ENCODE data around the gene PITPNM3. TPM values are rescaled to one million over a fixed set of nuclear protein-coding genes. Genes with fewer than 3 reads are reported as not detected.

PITPNM3 gene
- polyA plus RNA-seq, 3 donors = 0.29 TPM; not detected in 2

DNA sequence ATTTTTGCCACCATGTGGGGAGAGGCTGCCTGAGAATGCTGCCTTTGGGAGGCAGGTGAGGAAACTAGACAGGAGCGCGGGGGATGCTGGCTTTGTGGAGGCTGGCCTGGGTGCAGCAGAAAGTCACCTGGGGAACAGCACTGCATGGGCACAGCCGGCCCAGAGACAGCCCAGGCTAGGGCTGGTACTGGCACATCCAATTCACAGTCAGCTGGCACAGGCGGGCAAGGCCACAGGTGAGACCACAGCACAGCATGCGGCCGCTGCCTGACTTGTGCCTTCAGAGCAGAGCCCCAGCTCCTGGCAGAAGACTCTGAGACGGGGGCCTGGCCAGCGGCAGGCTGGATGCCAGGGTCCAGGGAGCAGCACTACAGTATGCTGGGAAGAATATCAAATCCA lies 16.6 kb upstream of the PITPNM3 start:
- Histone ChIP-seq H3K9me3 (replicated peaks in 1 of 2; ENCODE audit: control insufficient read depth in 1 of 2, insufficient read depth in 1 of 2, low read length in 2 of 2) (peaks cover 0 to 5% of the 10 kb centered on the region in 2 donors), H3K4me1 (ENCODE audit: control insufficient read depth in 1 of 2, insufficient read depth in 2 of 2, low read length in 2 of 2) (peaks cover 25 to 29% of the 10 kb centered on the region in 2 donors), H3K4me3 (replicated peaks in 1 of 3; ENCODE audit: low read depth in 2 of 3, low read length in 3 of 3) (no peak overlapping the region), H3K79me2 (ENCODE audit: insufficient read depth, low read length) (no peaks in the 10 kb centered on the region), H3K27me3 (ENCODE audit: control insufficient read depth in 2 of 2, insufficient read depth in 2 of 2, low read length in 2 of 2) (no peaks in the 10 kb centered on the region), H3K9ac (ENCODE audit: insufficient read depth, low read length, poor library complexity, severe bottlenecking) (no peak overlapping the region), H4K20me1 (ENCODE audit: insufficient read depth, low read length) (no peaks in the 10 kb centered on the region), H2AFZ (ENCODE audit: insufficient read depth, low read depth, low read length, poor library complexity, severe bottlenecking) (no peak overlapping the region), H3K27ac (ENCODE audit: low read depth in 1 of 2, low read length in 2 of 2) (no peak overlapping the region), H3K4me2 (replicated peaks; ENCODE audit: extremely low read depth, low read length, poor library complexity, severe bottlenecking) (no peak overlapping the region), H3K36me3 (replicated peaks in 1 of 2; ENCODE audit: control insufficient read depth in 1 of 2, insufficient read depth in 2 of 2, low read length in 2 of 2) (peaks cover 3 to 7% of the 10 kb centered on the region in 2 donors)
- DNase-seq = no peak
- Mint-ChIP-seq H3K36me3 (peaks cover 18 to 23% of the 10 kb centered on the region in 2 donors), H3K27me3 (ENCODE audit: low read depth in 3 of 3) (peaks cover 0 to 13% (median 4%) of the 10 kb centered on the region in 3 donors), H3K4me1 (peaks cover 26% of the 10 kb centered on the region), H3K9me3 (peaks cover 0 to 3% (median 0%) of the 10 kb centered on the region in 7 donors), H3K4me3 (no peak overlapping the region), H3K27ac (no peak overlapping the region)
- TF ChIP-seq, protein P1, sequence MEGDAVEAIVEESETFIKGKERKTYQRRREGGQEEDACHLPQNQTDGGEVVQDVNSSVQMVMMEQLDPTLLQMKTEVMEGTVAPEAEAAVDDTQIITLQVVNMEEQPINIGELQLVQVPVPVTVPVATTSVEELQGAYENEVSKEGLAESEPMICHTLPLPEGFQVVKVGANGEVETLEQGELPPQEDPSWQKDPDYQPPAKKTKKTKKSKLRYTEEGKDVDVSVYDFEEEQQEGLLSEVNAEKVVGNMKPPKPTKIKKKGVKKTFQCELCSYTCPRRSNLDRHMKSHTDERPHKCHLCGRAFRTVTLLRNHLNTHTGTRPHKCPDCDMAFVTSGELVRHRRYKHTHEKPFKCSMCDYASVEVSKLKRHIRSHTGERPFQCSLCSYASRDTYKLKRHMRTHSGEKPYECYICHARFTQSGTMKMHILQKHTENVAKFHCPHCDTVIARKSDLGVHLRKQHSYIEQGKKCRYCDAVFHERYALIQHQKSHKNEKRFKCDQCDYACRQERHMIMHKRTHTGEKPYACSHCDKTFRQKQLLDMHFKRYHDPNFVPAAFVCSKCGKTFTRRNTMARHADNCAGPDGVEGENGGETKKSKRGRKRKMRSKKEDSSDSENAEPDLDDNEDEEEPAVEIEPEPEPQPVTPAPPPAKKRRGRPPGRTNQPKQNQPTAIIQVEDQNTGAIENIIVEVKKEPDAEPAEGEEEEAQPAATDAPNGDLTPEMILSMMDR (IDR thresholded peaks at IDR 0.05) = no peak
- 94% methylated on average over 7 of the region's 8 CpGs for WGBS (ENCODE audit: insufficient coverage)
- intact Hi-C loops (cut with micrococcal nuclease) = no loop called here

- no peaks in the 10 kb centered on the region for H3K9me3 ChIP-seq (replicated peaks in 1 of 2; ENCODE audit: control insufficient read depth in 1 of 2, insufficient read depth in 1 of 2, low read length in 2 of 2)
- no peak overlapping the region for H3K27ac ChIP-seq (ENCODE audit: low read depth in 1 of 2, low read length in 2 of 2)
- no peak overlapping the region for H3K27ac Mint-ChIP-seq
- no peaks in the 10 kb centered on the region for H4K20me1 ChIP-seq (ENCODE audit: insufficient read depth, low read length)
- H3K4me3 Mint-ChIP-seq = no peak overlapping the region
- H3K9ac ChIP-seq (ENCODE audit: insufficient read depth, low read length, poor library complexity, severe bottlenecking) = no peak overlapping the region
- WGBS (ENCODE audit: insufficient coverage) = no CpG with 5 or more reads among the region's 7 CpGs
- H3K9me3 Mint-ChIP-seq = no peaks in the 10 kb centered on the region
- H3K27me3 Mint-ChIP-seq (ENCODE audit: low read depth in 3 of 3) = peaks cover 0 to 12% (median 3%) of the 10 kb centered on the region in 3 donors
- H3K36me3 ChIP-seq (replicated peaks in 1 of 2; ENCODE audit: control insufficient read depth in 1 of 2, insufficient read depth in 2 of 2, low read length in 2 of 2) = no peaks in the 10 kb centered on the region
- no peak overlapping the region for H3K4me3 ChIP-seq (replicated peaks in 1 of 3; ENCODE audit: low read depth in 2 of 3, low read length in 3 of 3)
- peaks cover 19 to 21% of the 10 kb centered on the region in 2 donors for H3K4me1 ChIP-seq (ENCODE audit: control insufficient read depth in 1 of 2, insufficient read depth in 2 of 2, low read length in 2 of 2)
- no peaks in the 10 kb centered on the region for H3K79me2 ChIP-seq (ENCODE audit: insufficient read depth, low read length)
- H3K36me3 Mint-ChIP-seq = peaks cover 8 to 10% of the 10 kb centered on the region in 2 donors
- no peaks in the 10 kb centered on the region for H3K27me3 ChIP-seq (ENCODE audit: control insufficient read depth in 2 of 2, insufficient read depth in 2 of 2, low read length in 2 of 2)
- TF ChIP-seq, protein P1 (IDR thresholded peaks at IDR 0.05) = no peak
- peaks cover 18% of the 10 kb centered on the region for H3K4me1 Mint-ChIP-seq
- DNase-seq = no peak
- intact Hi-C loops (cut with micrococcal nuclease) = no loop called here
- no peak overlapping the region for H3K4me2 ChIP-seq (replicated peaks; ENCODE audit: extremely low read depth, low read length, poor library complexity, severe bottlenecking)
- no peak overlapping the region for H2AFZ ChIP-seq (ENCODE audit: insufficient read depth, low read depth, low read length, poor library complexity, severe bottlenecking)
Observed at GRCh38 chr17:6571452-6571781, 15.1 kb upstream of the PITPNM3 start.
